ENCODE results near the gene CPXM1. TPM values are rescaled to one million over a fixed set of nuclear protein-coding genes. Genes with fewer than 3 reads are reported as not detected.

Gene CPXM1
- total and polyA plus RNA-seq, 2 donors (not counting 3 experiments of a cell fraction or from before 2014, with no cell fraction given) = 18.9 to 20.3 TPM

DNA sequence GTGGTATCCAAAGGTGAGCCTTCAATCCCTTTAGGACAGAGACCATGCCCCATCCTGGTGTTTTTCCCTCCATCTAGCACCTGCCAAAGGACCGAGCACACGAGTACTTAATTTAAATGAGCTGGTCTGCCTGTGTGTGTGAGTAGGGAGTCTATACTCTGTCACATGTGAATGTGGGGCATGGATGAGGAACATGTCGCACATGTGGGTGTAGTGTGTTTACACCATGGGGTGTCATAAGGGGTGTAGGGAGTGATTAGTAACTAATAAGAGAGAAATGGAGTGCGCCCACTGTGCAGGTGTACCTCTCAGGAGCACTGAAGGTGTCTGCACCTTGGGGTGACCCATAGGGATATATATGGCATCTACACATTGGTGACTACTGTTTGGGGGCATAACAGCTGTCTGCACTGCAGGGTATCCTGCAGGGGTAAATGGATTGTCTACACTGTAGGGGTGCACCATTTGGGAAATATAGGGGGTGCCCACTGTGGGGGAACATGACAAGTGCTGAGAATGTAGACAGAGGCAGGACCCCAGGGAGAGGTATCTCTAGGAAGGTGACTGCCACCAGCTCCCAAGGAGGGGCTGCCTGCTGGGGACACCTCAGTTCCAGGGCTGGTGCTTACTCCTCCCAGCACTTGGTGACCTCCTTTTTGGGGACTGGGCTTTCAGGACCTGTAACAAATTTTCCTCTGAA is 54.3 kb downstream of the CPXM1 start:
- H3K79me2 ChIP-seq (ENCODE audit: control insufficient read depth, insufficient read depth, low read length) = no peaks in the 10 kb centered on the region
- H3K4me1 ChIP-seq (ENCODE audit: control insufficient read depth, extremely low read depth, insufficient read depth, low read length) = peaks cover 4% of the 10 kb centered on the region
- no peak overlapping the region for H3K4me3 ChIP-seq (replicated peaks in 1 of 3; ENCODE audit: insufficient read depth in 1 of 3, low read depth in 1 of 3, low read length in 3 of 3)
- H3K9me1 ChIP-seq (replicated peaks; ENCODE audit: control insufficient read depth, extremely low read depth, insufficient read depth, low read length) = no peaks in the 10 kb centered on the region
- no peak for DNase-seq (ENCODE audit: low read depth, low spot score)
- H2AFZ ChIP-seq (ENCODE audit: low read depth, low read length) = no peak overlapping the region
- H3K27me3 ChIP-seq (ENCODE audit: control insufficient read depth in 2 of 2, insufficient read depth in 2 of 2, low read length in 2 of 2) = peaks cover 30 to 42% of the 10 kb centered on the region in 2 experiments
- H3K27ac ChIP-seq (ENCODE audit: insufficient read depth, low read depth, low read length) = no peak overlapping the region
- intact Hi-C loops (cut with micrococcal nuclease) (no loop called here), dilution Hi-C loops (cut with MboI; ENCODE audit: extremely low pct_ligation_motif_present, low sequenced_read_pairs) (no loop called here)
- BruUV-seq (replicated peaks) = no TSS peak
- ChIA-PET POLR2A (no interaction called here), CTCF (interaction anchor here (0.6 kb wide), 1 partner anchor 28 kb away, joined by 3 read pairs; no protein-coding TSS in a partner anchor)
- TF ChIP-seq FOS (IDR thresholded peaks at IDR 0.05; ENCODE audit: borderline replicate concordance, insufficient read depth, low read length) = no peak
- no peak for TF ChIP-seq GATA2 (IDR thresholded peaks at IDR 0.05; ENCODE audit: insufficient read depth, insufficient read length, low read depth, low read length)
- no peak for TF ChIP-seq POLR2A (IDR thresholded peaks at IDR 0.05; ENCODE audit: low read depth, low read length)
- TF ChIP-seq JUN (IDR thresholded peaks at IDR 0.05; ENCODE audit: borderline replicate concordance, insufficient read depth, insufficient read length, low read depth) = no peak
- TF ChIP-seq, protein P1, sequence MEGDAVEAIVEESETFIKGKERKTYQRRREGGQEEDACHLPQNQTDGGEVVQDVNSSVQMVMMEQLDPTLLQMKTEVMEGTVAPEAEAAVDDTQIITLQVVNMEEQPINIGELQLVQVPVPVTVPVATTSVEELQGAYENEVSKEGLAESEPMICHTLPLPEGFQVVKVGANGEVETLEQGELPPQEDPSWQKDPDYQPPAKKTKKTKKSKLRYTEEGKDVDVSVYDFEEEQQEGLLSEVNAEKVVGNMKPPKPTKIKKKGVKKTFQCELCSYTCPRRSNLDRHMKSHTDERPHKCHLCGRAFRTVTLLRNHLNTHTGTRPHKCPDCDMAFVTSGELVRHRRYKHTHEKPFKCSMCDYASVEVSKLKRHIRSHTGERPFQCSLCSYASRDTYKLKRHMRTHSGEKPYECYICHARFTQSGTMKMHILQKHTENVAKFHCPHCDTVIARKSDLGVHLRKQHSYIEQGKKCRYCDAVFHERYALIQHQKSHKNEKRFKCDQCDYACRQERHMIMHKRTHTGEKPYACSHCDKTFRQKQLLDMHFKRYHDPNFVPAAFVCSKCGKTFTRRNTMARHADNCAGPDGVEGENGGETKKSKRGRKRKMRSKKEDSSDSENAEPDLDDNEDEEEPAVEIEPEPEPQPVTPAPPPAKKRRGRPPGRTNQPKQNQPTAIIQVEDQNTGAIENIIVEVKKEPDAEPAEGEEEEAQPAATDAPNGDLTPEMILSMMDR (IDR thresholded peaks at IDR 0.05; ENCODE audit: extremely low read depth in 1 of 2, insufficient read depth in 1 of 2, low read depth in 1 of 2, low read length in 2 of 2) = no peak
- no peak for TF ChIP-seq POLR2AphosphoS5 (IDR thresholded peaks at IDR 0.05; ENCODE audit: insufficient read depth, low read depth, low read length)
- TF ChIP-seq, protein P2, sequence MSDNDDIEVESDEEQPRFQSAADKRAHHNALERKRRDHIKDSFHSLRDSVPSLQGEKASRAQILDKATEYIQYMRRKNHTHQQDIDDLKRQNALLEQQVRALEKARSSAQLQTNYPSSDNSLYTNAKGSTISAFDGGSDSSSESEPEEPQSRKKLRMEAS (IDR thresholded peaks at IDR 0.05; ENCODE audit: insufficient read depth, insufficient read length) = no peak
- no peak for TF ChIP-seq MYC (IDR thresholded peaks at IDR 0.05; ENCODE audit: low read depth, low read length)
- H4K20me1 ChIP-seq (replicated peaks; ENCODE audit: control insufficient read depth, extremely low read depth, insufficient read depth, low read length) = no peaks in the 10 kb centered on the region
- no peak overlapping the region for H3K9ac ChIP-seq (replicated peaks; ENCODE audit: extremely low read depth, insufficient read depth, low read length)
- no peak for FAIRE-seq
- H3K4me2 ChIP-seq (ENCODE audit: insufficient read depth, low read length) = no peak overlapping the region
- H3K36me3 ChIP-seq (ENCODE audit: control insufficient read depth in 2 of 2, extremely low read depth in 1 of 2, insufficient read depth in 2 of 2, low read length in 2 of 2) = no peaks in the 10 kb centered on the region
- no peaks in the 10 kb centered on the region for H3K9me3 ChIP-seq (replicated peaks; ENCODE audit: control insufficient read depth, insufficient read depth, low read length)

Data from endothelial cell of umbilical vein (primary cell).